SK-N-SH (cell line): ENCODE results near the gene DVL1. TPM values are rescaled to one million over a fixed set of nuclear protein-coding genes. Genes with fewer than 3 reads are reported as not detected.

ENCODE experiments used
- CTCF ChIA-PET: fragments of 300-600, 350-600 bp; formaldehyde crosslinking; extraction: SDS; loops from one replicate; lab custom pipeline; 2021; lab: Yijun Ruan, JAX
- POLR2A ChIA-PET: fragments of 350-600 bp; sonication (Branson Sonifier 250); formaldehyde crosslinking; extraction: SDS; loops from one replicate; lab custom pipeline; 2020; ENCODE audit warnings: antibody characterized with exemption, inconsistent platforms; lab: Yijun Ruan, JAX
- DNase-seq: peaks from one replicate; pipeline ENCODE4 v3.0.0; 2012
- H2AFZ ChIP-seq: fragments of 200-600 bp; sonication (generic); 2 replicates; pipeline ENCODE4 v1.8.1; 2016; ENCODE audit warnings: antibody characterized with exemption, mild to moderate bottlenecking, low read depth
- H3F3A ChIP-seq: fragments of 200-600 bp; sonication (generic); replicated peaks from 2 replicates; pipeline ENCODE3; 2016; ENCODE audit warnings: antibody characterized with exemption, mild to moderate bottlenecking; ENCODE audit not compliant: insufficient read depth
- H3K27ac ChIP-seq, 2 experiments: fragments of 200-500 bp in 1 of 2; fragments of 200-600 bp in 1 of 2; sonication (Bioruptor generic) in 1 of 2; sonication (generic), shearing (Covaris generic) in 1 of 2; 2 replicates each; pipeline versions ENCODE4 v1.5.1 to v1.6.1; 2014 to 2016; ENCODE audit warnings: low read depth in 2 of 2, inconsistent platforms in 1 of 2, low read length in 1 of 2, mild to moderate bottlenecking in 1 of 2, mixed read lengths in 1 of 2
- H3K27me3 ChIP-seq: fragments of 200-600 bp; sonication (generic), shearing (Covaris generic); 2 replicates; pipeline ENCODE4 v1.6.1; 2016; ENCODE audit warnings: mixed run types; ENCODE audit not compliant: insufficient read depth
- H3K36me3 ChIP-seq, 2 experiments: fragments of 200-500 bp in 1 of 2; fragments of 200-600 bp in 1 of 2; sonication (Bioruptor generic) in 1 of 2; sonication (generic) in 1 of 2; replicated peaks in 1 of 2; 2 replicates each; pipeline versions ENCODE3 to v1.5.1; 2014 to 2016; ENCODE audit warnings: low read length in 1 of 2, mild to moderate bottlenecking in 1 of 2; ENCODE audit not compliant: insufficient read depth in 2 of 2, control insufficient read depth in 1 of 2
- H3K4me1 ChIP-seq, 2 experiments: fragments of 200-500 bp in 1 of 2; fragments of 200-600 bp in 1 of 2; sonication (Bioruptor generic) in 1 of 2; sonication (generic), shearing (Covaris generic) in 1 of 2; 2 replicates each; pipeline versions ENCODE4 v1.5.1 to v1.6.1; 2014 to 2016; ENCODE audit warnings: low read depth in 1 of 2, low read length in 1 of 2, mixed run types in 1 of 2; ENCODE audit not compliant: insufficient read depth in 2 of 2, control insufficient read depth in 1 of 2
- H3K4me2 ChIP-seq: fragments of 200-600 bp; sonication (generic), shearing (Covaris generic); 2 replicates; pipeline ENCODE4 v1.6.1; 2017; ENCODE audit warnings: mixed run types
- H3K4me3 ChIP-seq, 2 experiments: fragments of 200-500 bp in 1 of 2; fragments of 200-600 bp in 1 of 2; sonication (Bioruptor generic) in 1 of 2; sonication (generic), shearing (Covaris generic) in 1 of 2; 2 replicates each; pipeline versions ENCODE4 v1.5.1 to v1.8.1; 2014 to 2016; ENCODE audit warnings: low read depth in 2 of 2, inconsistent platforms in 1 of 2, low read length in 1 of 2, mild to moderate bottlenecking in 1 of 2, mixed read lengths in 1 of 2, moderate library complexity in 1 of 2
- H3K79me2 ChIP-seq: fragments of 200-600 bp; sonication (generic); 2 replicates; pipeline ENCODE4 v1.8.1; 2017; ENCODE audit warnings: mild to moderate bottlenecking; ENCODE audit not compliant: insufficient read depth
- H3K9ac ChIP-seq: fragments of 200-600 bp; sonication (generic); 2 replicates; pipeline ENCODE4 v1.6.1; 2017; ENCODE audit warnings: mixed run types
- H3K9me2 ChIP-seq: fragments of 200-600 bp; sonication (generic); 2 replicates; pipeline ENCODE4 v1.6.1; 2017; ENCODE audit warnings: mixed run types
- H3K9me3 ChIP-seq: fragments of 200-600 bp; sonication (generic); 2 replicates; pipeline ENCODE4 v1.6.1; 2017; ENCODE audit warnings: mixed run types, mild to moderate bottlenecking, moderate library complexity
- H4K20me1 ChIP-seq: fragments of 200-600 bp; sonication (generic); 2 replicates; pipeline ENCODE4 v1.6.1; 2017; ENCODE audit warnings: mild to moderate bottlenecking, mixed run types; ENCODE audit not compliant: insufficient read depth
- CHD2 ChIP-seq: fragments of 150-350 bp; IDR thresholded peaks from 2 replicates; pipeline ENCODE4 v1.6.1; 2018; ENCODE audit warnings: low read length; ENCODE audit not compliant: partially characterized antibody
- CTCF ChIP-seq: fragments of 200-600 bp; sonication (generic); IDR thresholded peaks from 2 replicates; pipeline ENCODE4 v1.6.1; 2017; ENCODE audit warnings: antibody characterized with exemption, mild to moderate bottlenecking, moderate library complexity
- ELF1 ChIP-seq: IDR thresholded peaks from 2 replicates; pipeline ENCODE4 v1.4.0; 2012
- FOSL2 ChIP-seq: IDR thresholded peaks from 2 replicates; pipeline ENCODE4 v1.4.0; 2012; ENCODE audit warnings: low read depth, mild to moderate bottlenecking, moderate library complexity, borderline replicate concordance
- FOXJ3 ChIP-seq: sonication (generic); formaldehyde crosslinking; IDR thresholded peaks from 2 replicates; pipeline ENCODE4 v1.5.1; 2020; ENCODE audit warnings: mild to moderate bottlenecking, missing genetic modification reagents
- MAX ChIP-seq: IDR thresholded peaks from 2 replicates; pipeline ENCODE4 v1.4.0; 2012; ENCODE audit warnings: low read depth
- MXI1 ChIP-seq: IDR thresholded peaks from 2 replicates; pipeline ENCODE4 v1.6.1; 2012; ENCODE audit warnings: mild to moderate bottlenecking, low read depth, low read length, improper control_type of control experiment
- NFIC ChIP-seq: IDR thresholded peaks from 2 replicates; pipeline ENCODE4 v1.4.0; 2012; ENCODE audit warnings: borderline replicate concordance
- NRF1 ChIP-seq: IDR thresholded peaks from 2 replicates; pipeline ENCODE4 v1.6.1; 2012; ENCODE audit warnings: low read depth, mild to moderate bottlenecking, low read length
- PBX3 ChIP-seq: IDR thresholded peaks from 2 replicates; pipeline ENCODE4; 2012
- RCOR1 ChIP-seq: fragments of 150-350 bp; IDR thresholded peaks from 2 replicates; pipeline ENCODE4 v1.6.1; 2017; ENCODE audit warnings: antibody characterized with exemption, low read length
- RXRA ChIP-seq: IDR thresholded peaks from 2 replicates; pipeline ENCODE4 v1.4.0; 2012; ENCODE audit warnings: low read depth, mild to moderate bottlenecking, borderline replicate concordance
- SMC3 ChIP-seq: IDR thresholded peaks from 2 replicates; pipeline ENCODE4 v1.6.1; 2012; ENCODE audit warnings: low read depth, low read length, improper control_type of control experiment
- TAF1 ChIP-seq: IDR thresholded peaks from 2 replicates; pipeline ENCODE4 v1.6.1; 2012; ENCODE audit warnings: low read depth, mild to moderate bottlenecking, low read length, moderate library complexity, borderline replicate concordance
- TCF12 ChIP-seq: IDR thresholded peaks from 2 replicates; pipeline ENCODE4 v1.4.0; 2012
- TEAD4 ChIP-seq: IDR thresholded peaks from 2 replicates; pipeline ENCODE4 v1.4.0; 2012; ENCODE audit warnings: mild to moderate bottlenecking, borderline replicate concordance; ENCODE audit not compliant: insufficient read depth
- USF2 ChIP-seq: fragments of 150-350 bp; IDR thresholded peaks from 2 replicates; pipeline ENCODE4 v1.6.1; 2017; ENCODE audit warnings: antibody characterized with exemption, low read length, low read depth, borderline replicate concordance
- WGBS: methylation state at CpG from one replicate; pipeline ENCODE4 v1.1.6; 2017; ENCODE audit warnings: low lambda C conversion rate; 5-methylcytosine and 5-hydroxymethylcytosine counted together
- polyA plus RNA-seq, 3 experiments: library from polyadenylated mRNA; depleted of rRNA; stranded (reverse); fragments of >200 nt; gene quantifications; 2 replicates each; pipeline ENCODE4 v1.2.3, GENCODE V29; 2012
- TF ChIP-seq, protein P1 (sequence below): fragments of 150-350 bp; IDR thresholded peaks from 2 replicates; pipeline ENCODE4 v1.6.1; 2016; ENCODE audit warnings: mild to moderate bottlenecking, low read depth, low read length
- TF ChIP-seq, protein P2 (sequence below): IDR thresholded peaks from 2 replicates; pipeline ENCODE4 v1.4.0; 2012; ENCODE audit warnings: low read depth, borderline replicate concordance

The DVL1 gene
- polyA plus RNA-seq, 1 of the 3 experiments (the other 2 are of a cell fraction) = 32.0 TPM

GRCh38 chr1:1336446-1336845 lies 12.8 kb downstream of the DVL1 start:
- DNase-seq = no peak
- H3K9me3 ChIP-seq = no peaks in the 10 kb centered on the region
- no peaks in the 10 kb centered on the region for H3K27me3 ChIP-seq
- no peaks in the 10 kb centered on the region for H3K79me2 ChIP-seq
- WGBS = 98% methylated on average over 19 of the region's 26 CpGs
- H3K9me2 ChIP-seq = no peaks in the 10 kb centered on the region
- peaks cover 0 to 20% of the 10 kb centered on the region in 2 experiments for H3K36me3 ChIP-seq
- H3K4me2 ChIP-seq = no peak overlapping the region
- no peaks in the 10 kb centered on the region for H3F3A ChIP-seq
- H3K4me1 ChIP-seq = no peaks in the 10 kb centered on the region; a peak in 1 of 4 replicates
- no peak overlapping the region for H2AFZ ChIP-seq
- H3K9ac ChIP-seq = no peak overlapping the region
- CTCF ChIA-PET = interaction anchor here (1.0 to 3.6 kb wide), 3 partner anchors 8 to 15 kb away, joined by 3 to 16 read pairs (median 8); no protein-coding TSS in a partner anchor
- H4K20me1 ChIP-seq = peaks cover 5% of the 10 kb centered on the region; the same call in 1 of the 2 replicates
- POLR2A ChIA-PET = no interaction called here
- no peak overlapping the region for H3K4me3 ChIP-seq
- H3K27ac ChIP-seq = no peak overlapping the region
- TF ChIP-seq TCF12 = no peak
- TF ChIP-seq PBX3 = no peak
- TF ChIP-seq MAX = no peak
- TF ChIP-seq TAF1 = no peak
- TF ChIP-seq RCOR1 = no peak
- no peak for TF ChIP-seq USF2
- TF ChIP-seq ELF1 = no peak
- no peak for TF ChIP-seq FOSL2
- no peak for TF ChIP-seq CTCF

DNA sequence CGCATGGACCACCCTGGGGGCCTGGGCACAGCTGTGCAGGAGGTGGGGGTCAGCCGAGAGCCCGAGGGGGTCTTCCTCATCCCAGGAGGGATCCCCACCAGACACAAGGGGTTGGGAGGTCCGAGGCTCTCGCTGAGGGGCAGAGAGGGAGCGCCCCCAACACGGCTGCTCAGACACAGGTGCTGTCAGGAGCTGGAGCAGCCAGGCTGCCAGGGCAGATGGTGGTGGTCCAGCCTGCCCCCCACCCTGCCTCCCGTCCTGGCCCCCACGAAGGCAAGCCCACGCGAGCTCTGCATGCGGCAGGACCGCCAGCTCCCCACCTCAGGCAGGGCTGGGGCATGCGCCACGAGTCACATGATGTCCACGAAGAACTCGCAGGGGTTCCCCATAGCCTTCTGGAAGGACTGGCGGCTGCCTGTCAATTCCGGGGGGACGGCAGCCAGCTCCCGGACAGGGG lies 13.4 kb downstream of the DVL1 start:
- Histone ChIP-seq H3F3A (no peaks in the 10 kb centered on the region), H3K4me3 (no peak overlapping the region), H4K20me1 (peaks cover 2% of the 10 kb centered on the region; the same call in 1 of the 2 replicates), H3K9ac (no peak overlapping the region), H3K79me2 (no peaks in the 10 kb centered on the region), H3K9me2 (no peaks in the 10 kb centered on the region), H3K27me3 (no peaks in the 10 kb centered on the region), H3K36me3 (peaks cover 0 to 20% of the 10 kb centered on the region in 2 experiments), H3K4me1 (peaks cover 0 to 5% of the 10 kb centered on the region in 2 experiments; a peak in 1 of 4 replicates), H3K27ac (no peak overlapping the region), H3K9me3 (no peaks in the 10 kb centered on the region), H3K4me2 (no peak overlapping the region), H2AFZ (no peak overlapping the region)
- 91% methylated on average over 8 of the region's 21 CpGs for WGBS
- ChIA-PET POLR2A (no interaction called here), CTCF (interaction anchor here (1.0 to 3.6 kb wide), 3 partner anchors 8 to 16 kb away, joined by 3 to 16 read pairs (median 8); no protein-coding TSS in a partner anchor)
- DNase-seq = no peak
- TF ChIP-seq MXI1 (no peak), PBX3 (no peak), TEAD4 (no peak), FOSL2 (no peak), SMC3 (no peak), NFIC (no peak), CHD2 (no peak), FOXJ3 (CRISPR knock-in tag) (no peak), TAF1 (no peak), RXRA (no peak), NRF1 (no peak)
- TF ChIP-seq, protein P1, sequence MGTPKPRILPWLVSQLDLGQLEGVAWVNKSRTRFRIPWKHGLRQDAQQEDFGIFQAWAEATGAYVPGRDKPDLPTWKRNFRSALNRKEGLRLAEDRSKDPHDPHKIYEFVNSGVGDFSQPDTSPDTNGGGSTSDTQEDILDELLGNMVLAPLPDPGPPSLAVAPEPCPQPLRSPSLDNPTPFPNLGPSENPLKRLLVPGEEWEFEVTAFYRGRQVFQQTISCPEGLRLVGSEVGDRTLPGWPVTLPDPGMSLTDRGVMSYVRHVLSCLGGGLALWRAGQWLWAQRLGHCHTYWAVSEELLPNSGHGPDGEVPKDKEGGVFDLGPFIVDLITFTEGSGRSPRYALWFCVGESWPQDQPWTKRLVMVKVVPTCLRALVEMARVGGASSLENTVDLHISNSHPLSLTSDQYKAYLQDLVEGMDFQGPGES = no peak
- TF ChIP-seq, protein P2, sequence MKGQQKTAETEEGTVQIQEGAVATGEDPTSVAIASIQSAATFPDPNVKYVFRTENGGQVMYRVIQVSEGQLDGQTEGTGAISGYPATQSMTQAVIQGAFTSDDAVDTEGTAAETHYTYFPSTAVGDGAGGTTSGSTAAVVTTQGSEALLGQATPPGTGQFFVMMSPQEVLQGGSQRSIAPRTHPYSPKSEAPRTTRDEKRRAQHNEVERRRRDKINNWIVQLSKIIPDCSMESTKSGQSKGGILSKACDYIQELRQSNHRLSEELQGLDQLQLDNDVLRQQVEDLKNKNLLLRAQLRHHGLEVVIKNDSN = no peak
